Memory B cell (primary cell): ENCODE data around the gene WASHC2A.
"Not testable (repeated sequence)": the region's sequence is repeated elsewhere in the genome, so short reads cannot be mapped to it uniquely, and the experiment has no call there.

Experiments
- ATAC-seq: fragments of 150-1000 bp; cut with Tn5 transposase; 2 replicates; pipeline ENCODE4 v1.10.0; 2021; ENCODE audit warnings: low read depth, mild to moderate bottlenecking, moderate library complexity
- DNase-seq, 2 donors: peaks; one replicate each; pipeline ENCODE4 v3.0.0; 2022; ENCODE audit warnings: low spot score in 2 of 2
- H3K27ac Mint-ChIP-seq: one replicate; pipeline ENCODE4 v1.8.0; 2022; ENCODE audit warnings: mild to moderate bottlenecking, moderate library complexity, mixed read lengths
- H3K27me3 Mint-ChIP-seq: one replicate; pipeline ENCODE4 v1.8.0; 2022; ENCODE audit warnings: mixed read lengths
- H3K36me3 Mint-ChIP-seq: one replicate; pipeline ENCODE4 v1.8.0; 2022; ENCODE audit warnings: mild to moderate bottlenecking, mixed read lengths
- H3K4me1 Mint-ChIP-seq: one replicate; pipeline ENCODE4 v1.8.0; 2022; ENCODE audit warnings: mixed read lengths
- H3K4me3 Mint-ChIP-seq: one replicate; pipeline ENCODE4 v1.8.0; 2022; ENCODE audit warnings: mild to moderate bottlenecking, moderate library complexity, mixed read lengths
- H3K9me3 Mint-ChIP-seq: one replicate; pipeline ENCODE4 v1.8.0; 2022; ENCODE audit warnings: mixed read lengths

WASHC2A gene

GRCh38 chr10:50098645-50099044 lies 30.9 kb downstream of the WASHC2A start:
- not testable (repeated sequence) for H3K4me3 Mint-ChIP-seq, H3K27me3 Mint-ChIP-seq, H3K4me1 Mint-ChIP-seq, DNase-seq, ATAC-seq, H3K9me3 Mint-ChIP-seq, H3K36me3 Mint-ChIP-seq, H3K27ac Mint-ChIP-seq

GRCh38 chr10:50101139-50101582 lies 33.4 kb downstream of the WASHC2A start:
- not testable (repeated sequence) for ATAC-seq, H3K9me3 Mint-ChIP-seq, H3K4me3 Mint-ChIP-seq

GRCh38 chr10:50101747-50102146 lies 34.0 kb downstream of the WASHC2A start:
- H3K4me1 Mint-ChIP-seq, H3K9me3 Mint-ChIP-seq, ATAC-seq, H3K27me3 Mint-ChIP-seq, H3K4me3 Mint-ChIP-seq, DNase-seq, H3K36me3 Mint-ChIP-seq: not testable (repeated sequence)
- peak overlapping the region; percentile 58 for H3K27ac Mint-ChIP-seq

More at GRCh38 chr10:50101139-50101582, 33.4 kb downstream of the WASHC2A start:
- H3K27ac Mint-ChIP-seq, DNase-seq, H3K4me1 Mint-ChIP-seq, H3K36me3 Mint-ChIP-seq, H3K27me3 Mint-ChIP-seq: not testable (repeated sequence)

GRCh38 chr10:50102267-50102666 lies 34.5 kb downstream of the WASHC2A start:
- not testable (repeated sequence) for H3K27me3 Mint-ChIP-seq, H3K36me3 Mint-ChIP-seq, H3K9me3 Mint-ChIP-seq, H3K4me1 Mint-ChIP-seq, H3K4me3 Mint-ChIP-seq, DNase-seq
- H3K27ac Mint-ChIP-seq, result peak overlapping the region; percentile 58
- peak; percentile 80 for ATAC-seq

- not testable (repeated sequence) for H3K27me3 Mint-ChIP-seq, H3K9me3 Mint-ChIP-seq, H3K36me3 Mint-ChIP-seq, H3K27ac Mint-ChIP-seq, ATAC-seq, DNase-seq, H3K4me3 Mint-ChIP-seq, H3K4me1 Mint-ChIP-seq
These were observed 41.4 kb downstream of the WASHC2A start for GRCh38 chr10:50108999-50109698.

GRCh38 chr10:50112419-50113112 lies 44.8 kb downstream of the WASHC2A start:
- H3K4me3 Mint-ChIP-seq, H3K4me1 Mint-ChIP-seq, H3K36me3 Mint-ChIP-seq, H3K27ac Mint-ChIP-seq, H3K9me3 Mint-ChIP-seq, DNase-seq, ATAC-seq, H3K27me3 Mint-ChIP-seq: not testable (repeated sequence)

GRCh38 chr10:50126765-50127164 lies 59.0 kb downstream of the WASHC2A start:
- H3K4me1 Mint-ChIP-seq, H3K27me3 Mint-ChIP-seq, H3K4me3 Mint-ChIP-seq, ATAC-seq, DNase-seq, H3K27ac Mint-ChIP-seq, H3K9me3 Mint-ChIP-seq: not testable (repeated sequence)
- H3K36me3 Mint-ChIP-seq, result peaks cover 16% of the 10 kb centered on the region

GRCh38 chr10:50127770-50128292 lies 60.1 kb downstream of the WASHC2A start:
- H3K9me3 Mint-ChIP-seq, H3K4me1 Mint-ChIP-seq, H3K4me3 Mint-ChIP-seq, ATAC-seq, H3K27me3 Mint-ChIP-seq, DNase-seq: not testable (repeated sequence)
- peak overlapping the region; percentile 45 for H3K27ac Mint-ChIP-seq
- H3K36me3 Mint-ChIP-seq, result peaks cover 19% of the 10 kb centered on the region

GRCh38 chr10:50131245-50131965 lies 63.7 kb downstream of the WASHC2A start:
- not testable (repeated sequence) for ATAC-seq

GRCh38 chr10:50132322-50132721 lies 64.6 kb downstream of the WASHC2A start:
- not testable (repeated sequence) for H3K4me3 Mint-ChIP-seq, H3K27ac Mint-ChIP-seq, H3K27me3 Mint-ChIP-seq, DNase-seq, H3K9me3 Mint-ChIP-seq, ATAC-seq, H3K4me1 Mint-ChIP-seq
- H3K36me3 Mint-ChIP-seq, result peaks cover 25% of the 10 kb centered on the region

More at GRCh38 chr10:50131245-50131965, 63.7 kb downstream of the WASHC2A start:
- Mint-ChIP-seq H3K27ac (peak overlapping the region; percentile 55), H3K36me3 (peaks cover 24% of the 10 kb centered on the region)
- H3K27me3 Mint-ChIP-seq, H3K9me3 Mint-ChIP-seq, DNase-seq, H3K4me3 Mint-ChIP-seq, H3K4me1 Mint-ChIP-seq: not testable (repeated sequence)

GRCh38 chr10:50132841-50133240 lies 65.1 kb downstream of the WASHC2A start:
- H3K27ac Mint-ChIP-seq, H3K4me1 Mint-ChIP-seq, H3K27me3 Mint-ChIP-seq, H3K9me3 Mint-ChIP-seq, DNase-seq, ATAC-seq, H3K4me3 Mint-ChIP-seq: not testable (repeated sequence)
- peaks cover 22% of the 10 kb centered on the region for H3K36me3 Mint-ChIP-seq

GRCh38 chr10:50143512-50144174 lies 75.9 kb downstream of the WASHC2A start:
- H3K4me1 Mint-ChIP-seq, H3K27me3 Mint-ChIP-seq, H3K27ac Mint-ChIP-seq, H3K4me3 Mint-ChIP-seq, H3K9me3 Mint-ChIP-seq, H3K36me3 Mint-ChIP-seq, ATAC-seq, DNase-seq: not testable (repeated sequence)

GRCh38 chr10:50145575-50145974 lies 77.8 kb downstream of the WASHC2A start:
- H3K4me3 Mint-ChIP-seq, H3K4me1 Mint-ChIP-seq, H3K9me3 Mint-ChIP-seq, DNase-seq, ATAC-seq, H3K27ac Mint-ChIP-seq, H3K36me3 Mint-ChIP-seq, H3K27me3 Mint-ChIP-seq: not testable (repeated sequence)
